Measurements from ENCODE around the gene CDC14A.
"Not testable (repeated sequence)": the region's sequence is repeated elsewhere in the genome, so short reads cannot be mapped to it uniquely, and the experiment has no call there.

CDC14A gene

DNA sequence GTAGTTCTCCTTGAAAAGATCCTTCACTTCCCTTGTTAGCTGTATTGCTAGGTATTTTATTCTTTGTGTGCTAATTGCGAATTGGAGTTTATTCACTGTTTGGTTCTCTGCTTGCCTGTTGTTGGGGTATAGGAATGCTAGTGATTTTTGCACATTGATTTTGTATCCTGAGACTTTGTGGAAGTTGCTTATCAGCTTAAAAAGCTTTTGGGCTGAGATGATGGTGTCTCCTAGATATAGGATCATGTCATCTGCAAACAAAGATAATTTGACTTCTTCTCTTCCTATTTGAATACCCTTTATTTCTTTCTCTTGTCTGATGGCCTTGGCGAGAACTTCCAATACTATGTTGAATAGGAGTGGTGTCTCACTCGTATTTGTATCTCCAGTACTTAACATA is 55.1 kb downstream of the CDC14A start:
- DNase-seq: not testable (repeated sequence)

DNA sequence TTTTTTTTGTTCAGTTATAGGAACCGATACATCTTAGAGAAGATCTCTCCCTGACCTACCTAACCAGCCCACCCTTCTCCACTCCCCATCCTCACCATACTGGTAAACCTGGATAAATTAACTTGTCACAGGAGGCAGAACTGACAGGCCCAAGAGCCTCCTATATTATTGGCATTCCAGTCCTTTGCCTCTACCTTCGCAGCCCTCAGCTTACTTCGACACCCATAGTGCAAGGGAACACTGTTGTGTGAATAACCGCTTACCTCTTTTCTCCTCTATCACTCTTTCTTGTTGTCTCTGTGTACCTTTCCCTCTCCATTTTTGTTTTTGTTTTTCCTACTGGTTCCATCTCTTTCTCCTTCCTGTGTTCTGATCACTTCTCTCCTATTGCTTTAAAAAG is 58.7 kb downstream of the CDC14A start:
- no peak for DNase-seq

DNA sequence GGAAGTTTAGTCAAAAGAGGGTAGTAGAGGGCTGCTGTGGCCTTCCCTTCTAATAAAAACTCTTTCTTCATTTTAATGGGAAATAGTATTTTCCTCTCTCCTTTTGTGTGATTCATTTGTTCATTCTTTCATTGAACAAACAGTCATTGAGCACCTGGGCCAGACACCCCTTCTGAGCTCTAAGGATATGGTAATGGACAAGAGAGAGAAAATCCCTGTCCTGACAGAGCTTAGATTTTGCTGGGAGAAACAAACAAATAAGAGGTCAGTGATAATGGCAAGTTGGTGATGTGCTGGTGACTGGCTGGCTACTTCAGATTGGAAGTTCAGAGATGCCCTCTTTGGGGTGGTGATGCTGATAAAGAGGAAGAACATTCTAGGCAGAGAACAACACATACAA is 59.3 kb downstream of the CDC14A start:
- DNase-seq: no peak

DNA sequence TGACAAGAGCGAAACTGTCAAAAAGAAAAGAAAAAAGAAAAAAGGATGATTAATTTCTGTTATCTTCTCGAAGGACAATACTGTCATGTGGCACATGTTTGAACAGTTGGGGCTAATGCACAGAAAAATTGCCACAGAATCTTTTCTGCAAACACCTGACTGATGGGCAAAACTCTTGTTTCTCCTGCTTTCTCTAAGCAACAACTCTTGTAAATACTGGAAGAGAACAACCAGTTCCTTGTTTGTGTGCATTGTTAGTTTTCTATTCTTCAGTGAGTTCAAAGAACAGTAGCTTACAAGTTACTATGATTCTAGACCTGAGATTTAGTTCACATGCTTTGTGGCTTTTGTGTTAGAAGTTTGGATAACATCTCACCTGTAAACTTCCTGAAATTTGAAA is 60.7 kb downstream of the CDC14A start:
- no peak for DNase-seq

DNA sequence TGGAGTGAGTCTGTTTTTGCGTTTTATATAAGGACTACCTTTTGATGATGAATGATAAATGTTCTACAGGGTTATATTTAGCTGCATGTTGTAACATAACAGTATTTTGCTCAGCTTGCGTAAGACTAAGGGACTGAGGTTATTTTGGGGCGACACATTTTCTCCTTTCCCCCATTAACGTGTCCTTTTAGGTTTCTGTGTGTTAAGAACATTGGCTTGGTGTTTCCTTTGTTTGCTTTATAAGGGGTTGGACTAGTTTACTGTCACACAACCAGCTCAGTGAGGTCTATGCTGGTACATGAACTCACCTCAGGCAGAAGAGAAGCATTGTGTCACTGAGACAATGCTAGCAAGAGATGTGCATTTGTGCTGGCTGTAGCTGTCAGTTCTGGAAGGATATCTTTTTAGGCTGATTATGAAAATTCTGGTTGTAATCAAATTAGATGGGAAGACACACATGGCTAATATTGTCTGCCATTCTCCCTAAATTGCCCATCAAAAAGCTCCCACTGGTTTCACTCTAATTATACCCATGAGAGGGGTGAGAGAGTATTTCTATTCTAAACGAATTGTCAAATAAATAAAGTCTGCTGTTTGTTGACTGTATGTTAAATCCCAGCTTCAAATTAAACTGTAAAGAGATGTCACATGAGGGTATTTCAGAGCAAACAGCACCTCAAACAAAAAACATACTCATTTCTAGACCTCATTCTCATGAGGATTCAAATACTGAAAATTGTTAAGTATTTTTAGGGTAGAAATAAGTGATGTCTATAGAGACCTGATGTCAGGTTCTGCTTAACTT is 62.6 kb downstream of the CDC14A start:
- no peak for DNase-seq

DNA sequence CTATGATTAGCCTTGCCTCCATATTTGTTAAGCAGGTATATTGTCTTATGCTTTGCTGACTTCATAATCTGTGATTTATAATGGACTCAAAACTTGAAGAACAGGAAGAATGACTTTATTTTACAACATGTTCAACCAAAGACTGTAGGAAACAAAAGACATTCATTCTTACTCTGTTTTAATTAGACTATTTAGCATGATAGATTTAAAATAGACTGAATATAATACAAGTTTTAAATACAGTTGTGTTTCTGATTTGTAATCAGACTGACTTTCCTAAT is 63.1 kb downstream of the CDC14A start:
- DNase-seq: no peak

DNA sequence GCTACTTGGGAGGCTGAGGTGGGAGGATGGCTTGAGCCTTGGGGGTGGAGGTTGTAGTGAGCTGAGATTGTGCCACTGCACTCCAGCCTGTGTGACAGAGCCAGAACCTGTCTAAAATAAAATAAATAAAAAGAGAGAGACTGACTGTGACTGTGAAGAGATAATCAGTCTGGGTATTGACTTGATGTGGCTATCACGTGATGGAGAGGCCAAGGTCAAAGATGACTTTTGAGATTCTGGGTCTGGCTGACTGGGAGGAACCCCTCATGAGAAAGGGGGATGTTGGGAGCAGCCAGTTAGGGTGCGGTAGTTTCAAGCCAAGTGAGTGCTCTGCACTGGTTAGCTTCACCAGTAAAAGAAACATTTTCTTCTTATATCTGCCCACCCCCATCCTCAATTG is 66.8 kb downstream of the CDC14A start:
- no peak for DNase-seq

DNA sequence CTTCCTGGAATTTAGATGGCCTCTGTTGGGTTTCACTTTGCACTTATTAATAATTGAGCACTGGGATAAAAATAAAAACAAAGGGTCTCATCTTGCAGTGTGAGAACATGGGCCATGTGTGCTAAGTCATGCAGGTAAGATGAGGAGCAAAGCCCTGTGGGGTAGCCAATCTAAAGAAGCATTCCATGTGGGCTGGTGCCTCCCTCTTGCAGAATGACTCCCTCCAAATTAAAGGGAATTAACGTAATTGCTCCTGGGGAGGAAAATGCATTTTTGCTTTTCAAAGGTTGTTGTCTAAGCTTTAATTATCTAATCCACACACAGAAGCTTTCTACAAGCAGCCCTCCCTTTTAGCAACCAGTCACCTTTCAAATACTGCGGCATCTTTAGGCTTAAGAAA is 69.8 kb downstream of the CDC14A start:
- no peak for DNase-seq

DNA sequence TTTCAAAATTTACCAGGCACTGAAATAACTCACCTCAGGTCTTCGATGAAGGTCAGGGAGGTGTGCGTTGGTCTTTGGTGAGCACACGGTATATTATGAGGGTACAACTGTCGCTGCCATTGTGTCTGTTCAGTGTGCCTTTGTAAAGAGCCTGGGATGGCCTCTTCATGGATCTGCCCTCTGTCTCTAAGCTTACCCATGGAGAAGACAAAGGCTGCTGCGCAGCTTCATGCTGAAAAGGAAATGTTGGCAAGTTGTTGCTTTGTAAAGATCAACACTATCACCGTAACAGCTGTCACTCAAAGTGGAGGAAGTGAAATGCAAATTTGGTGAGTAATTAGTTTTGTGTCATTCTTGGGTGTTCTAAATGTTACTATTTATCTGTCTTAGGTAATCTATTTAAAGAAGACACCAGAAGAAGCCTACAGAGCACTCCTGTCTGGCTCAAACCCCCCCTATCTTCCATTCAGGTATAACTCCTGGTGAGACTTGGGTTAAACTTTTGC is 71.6 kb downstream of the CDC14A start:
- no peak for DNase-seq

DNA sequence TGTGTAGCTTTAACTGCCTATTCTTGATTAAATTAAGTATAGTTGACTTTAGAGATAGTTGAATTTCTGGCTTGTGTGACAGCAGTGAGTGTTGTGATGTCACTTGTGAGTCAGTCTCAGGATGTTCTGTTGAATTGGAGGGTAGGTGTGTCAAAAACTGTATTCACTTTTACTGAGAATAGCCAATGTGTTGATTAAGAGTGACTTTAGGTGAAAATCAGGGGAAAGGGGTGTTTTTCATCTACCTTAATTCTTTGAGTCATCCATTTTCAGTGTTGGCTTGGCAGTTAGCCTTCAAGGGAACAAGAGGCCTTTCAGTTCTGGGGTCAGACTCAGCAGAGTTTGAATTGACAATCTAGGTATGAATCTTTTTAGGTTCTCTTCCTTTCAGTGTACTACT is 75.9 kb downstream of the CDC14A start:
- DNase-seq: no peak

DNA sequence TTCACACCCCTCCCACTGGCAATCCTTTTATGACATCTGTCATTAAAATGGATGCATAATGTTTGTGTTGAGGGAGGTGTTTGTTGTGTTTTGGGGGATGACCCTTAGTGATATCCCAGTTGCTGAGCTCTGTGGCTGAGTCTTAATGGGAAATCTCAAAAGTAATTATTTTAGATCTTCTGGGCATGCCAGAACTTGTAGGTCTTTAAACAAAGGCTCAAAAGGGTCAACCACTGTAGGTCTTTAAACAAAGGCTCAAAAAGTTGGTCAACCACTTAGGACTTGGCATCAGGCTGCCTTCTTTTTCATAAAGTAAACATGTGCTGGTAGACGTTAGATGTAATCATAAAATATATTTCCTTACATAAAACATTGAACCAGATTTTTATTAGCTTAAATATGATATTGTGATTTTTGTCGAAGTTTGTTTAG is 78.0 kb downstream of the CDC14A start:
- no peak for DNase-seq

DNA sequence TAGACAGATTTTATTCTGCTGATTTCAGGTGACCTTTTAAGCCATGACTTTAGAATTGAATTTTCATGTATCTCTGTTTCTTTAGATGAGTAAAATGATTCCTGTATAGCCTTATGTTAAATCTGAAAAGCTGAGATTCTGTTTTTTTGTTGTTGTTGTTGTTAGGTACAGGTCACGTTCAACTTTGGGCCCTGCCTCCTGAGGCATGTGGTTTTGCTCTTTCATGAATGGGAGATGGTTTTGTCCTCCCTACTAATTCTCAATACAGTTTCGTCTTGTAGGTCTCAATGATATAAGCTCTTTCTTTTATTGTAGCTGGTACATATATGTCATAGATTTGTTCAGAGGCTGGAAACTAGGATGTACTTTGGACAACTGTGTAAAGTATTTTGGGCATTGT is 79.6 kb downstream of the CDC14A start:
- DNase-seq: no peak

DNA sequence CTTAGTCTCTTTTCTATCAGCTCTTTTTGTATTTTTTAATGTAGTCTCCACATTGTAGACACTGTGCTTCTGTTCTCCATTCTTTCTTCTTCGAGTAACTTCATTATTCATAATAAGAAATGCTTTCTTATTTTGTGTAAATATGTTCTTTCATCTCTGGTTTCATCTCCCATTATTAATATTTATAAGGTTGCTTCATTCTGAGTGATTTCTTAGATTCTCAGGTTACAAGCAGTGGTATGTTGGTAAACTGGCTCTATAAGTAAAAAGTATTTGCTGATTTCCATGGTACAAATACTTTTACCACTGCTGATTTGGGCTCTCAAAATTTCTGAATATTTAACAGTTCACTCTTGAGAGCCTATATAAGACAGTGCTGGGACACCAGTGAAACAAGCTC is 81.3 kb downstream of the CDC14A start:
- DNase-seq: no peak

DNA sequence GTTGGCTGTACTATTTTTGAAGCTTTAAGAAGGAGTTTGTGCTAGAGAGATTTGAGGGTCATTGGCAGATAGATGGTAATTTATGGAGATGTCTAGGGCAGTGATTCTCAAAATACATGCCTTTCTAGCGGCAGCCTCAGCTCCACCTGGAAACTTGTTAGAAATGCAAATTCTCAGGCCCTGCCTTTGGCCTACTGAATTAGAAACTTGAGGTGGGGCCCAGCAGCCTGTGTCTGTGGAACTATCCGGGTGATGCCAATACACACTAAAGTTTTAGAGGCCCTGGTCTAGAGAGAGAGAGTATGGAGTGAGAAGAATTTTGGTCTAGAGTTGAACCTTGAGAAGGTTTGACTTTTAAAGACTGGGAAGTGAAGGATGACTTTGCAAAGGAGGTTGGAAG is 82.5 kb downstream of the CDC14A start:
- DNase-seq: no peak

DNA sequence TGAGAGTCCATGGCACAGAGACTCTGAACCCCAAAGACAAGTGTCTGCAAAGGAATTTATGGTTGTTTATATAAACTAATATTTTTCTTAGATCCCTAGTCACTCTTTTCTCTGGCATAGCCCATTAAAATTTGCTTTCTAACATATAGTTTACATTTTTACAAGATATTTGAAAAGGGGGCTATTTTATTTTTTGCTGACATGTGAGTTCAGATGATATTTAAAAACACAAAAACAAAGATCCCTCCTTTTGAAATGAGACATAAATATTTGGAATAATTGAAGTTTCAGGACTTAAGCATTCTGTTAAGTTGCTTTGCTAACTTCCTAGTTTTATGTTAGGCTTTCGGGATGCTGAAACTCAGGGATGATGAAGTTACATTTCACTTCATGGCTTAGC is 86.1 kb downstream of the CDC14A start:
- no peak for DNase-seq

DNA sequence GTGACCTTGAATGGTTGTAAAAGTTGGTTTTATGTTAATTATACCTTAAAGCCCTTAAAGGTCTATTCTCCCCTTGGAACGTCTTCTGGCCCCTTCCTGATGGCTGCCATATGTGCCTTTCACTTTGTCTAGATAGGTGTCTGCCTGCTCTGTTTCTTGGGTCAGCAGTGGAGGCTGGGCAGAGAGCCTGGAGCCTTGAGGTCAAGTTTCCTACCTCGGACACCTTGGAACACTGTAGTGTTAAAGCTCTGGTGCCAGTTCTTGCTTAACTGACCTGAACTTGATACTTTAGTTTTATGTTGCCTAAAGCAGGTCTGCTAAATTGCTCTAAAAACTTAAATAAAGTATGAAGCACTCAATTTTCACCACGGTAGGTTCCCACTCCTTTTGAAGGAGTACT is 86.5 kb downstream of the CDC14A start:
- no peak for DNase-seq

DNA sequence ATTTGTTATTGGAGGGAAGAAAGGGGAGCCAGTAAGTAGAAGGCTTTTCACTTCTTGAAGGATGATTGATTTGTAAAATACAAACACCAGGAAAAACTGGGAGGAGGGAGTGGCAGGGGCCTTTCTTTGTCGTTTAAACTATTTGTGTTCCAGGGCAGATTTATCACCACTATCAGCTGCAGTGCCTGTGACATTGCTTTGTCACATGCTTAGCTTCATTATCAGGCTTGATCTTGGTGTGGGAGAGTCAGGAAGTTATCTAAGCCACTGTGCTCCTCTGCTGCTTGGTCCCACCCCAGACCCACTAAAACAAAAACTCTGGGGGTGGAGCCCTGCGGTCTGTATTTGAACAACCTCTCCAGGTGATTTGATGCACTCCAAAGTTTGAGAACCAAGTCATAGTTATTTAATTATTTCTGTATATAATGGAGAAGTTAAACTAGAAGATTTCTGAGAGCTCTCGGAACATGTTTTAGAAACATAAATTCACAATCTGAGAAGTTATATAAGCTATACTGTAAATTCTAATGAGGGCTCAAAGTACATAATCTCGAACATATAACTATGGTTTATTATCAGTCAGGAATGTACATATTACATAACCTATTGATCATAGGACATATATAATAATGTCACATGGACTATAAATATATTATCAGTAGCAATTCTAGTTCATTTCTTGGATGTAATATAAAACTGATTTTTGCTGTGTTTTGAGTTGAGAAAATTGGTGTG is 87.9 kb downstream of the CDC14A start:
- DNase-seq: no peak

DNA sequence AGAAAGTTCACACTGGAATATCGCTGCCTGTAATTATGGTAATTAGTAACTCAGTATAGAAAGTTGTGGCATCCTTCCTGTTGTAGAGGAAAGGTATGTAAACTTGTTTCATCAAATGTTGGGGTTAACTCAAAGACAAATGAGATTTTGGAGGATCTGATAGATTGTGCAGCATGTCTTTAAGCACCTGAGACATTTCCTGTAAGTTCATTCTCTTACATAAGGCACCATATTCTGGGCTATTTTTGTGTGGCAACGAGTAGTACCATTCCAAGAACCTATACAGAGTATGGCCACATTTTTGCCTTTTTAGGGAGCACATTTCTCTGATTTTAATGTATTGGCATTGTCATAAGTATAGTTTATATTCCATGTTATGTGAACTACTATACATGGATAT is 88.8 kb downstream of the CDC14A start:
- no peak for DNase-seq

DNA sequence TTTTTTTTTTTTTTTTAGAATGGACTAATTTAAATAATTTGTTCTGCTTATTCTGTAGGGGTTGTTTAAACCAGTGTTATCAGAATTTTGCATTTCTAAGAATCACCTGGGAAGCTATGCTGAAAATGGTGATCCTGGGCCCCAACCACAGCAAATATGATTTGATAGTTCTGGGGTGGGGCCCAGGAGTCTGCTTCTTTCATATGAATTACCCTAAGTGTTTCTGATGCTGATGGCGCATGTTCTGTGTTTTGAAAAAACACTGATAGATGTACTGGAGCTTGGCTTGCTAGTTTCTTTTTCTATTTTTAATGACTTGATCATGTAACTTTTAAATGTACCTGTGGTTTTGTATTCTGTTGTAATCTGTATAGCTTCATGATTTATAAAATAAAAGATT is 89.3 kb downstream of the CDC14A start:
- DNase-seq: no peak

DNA sequence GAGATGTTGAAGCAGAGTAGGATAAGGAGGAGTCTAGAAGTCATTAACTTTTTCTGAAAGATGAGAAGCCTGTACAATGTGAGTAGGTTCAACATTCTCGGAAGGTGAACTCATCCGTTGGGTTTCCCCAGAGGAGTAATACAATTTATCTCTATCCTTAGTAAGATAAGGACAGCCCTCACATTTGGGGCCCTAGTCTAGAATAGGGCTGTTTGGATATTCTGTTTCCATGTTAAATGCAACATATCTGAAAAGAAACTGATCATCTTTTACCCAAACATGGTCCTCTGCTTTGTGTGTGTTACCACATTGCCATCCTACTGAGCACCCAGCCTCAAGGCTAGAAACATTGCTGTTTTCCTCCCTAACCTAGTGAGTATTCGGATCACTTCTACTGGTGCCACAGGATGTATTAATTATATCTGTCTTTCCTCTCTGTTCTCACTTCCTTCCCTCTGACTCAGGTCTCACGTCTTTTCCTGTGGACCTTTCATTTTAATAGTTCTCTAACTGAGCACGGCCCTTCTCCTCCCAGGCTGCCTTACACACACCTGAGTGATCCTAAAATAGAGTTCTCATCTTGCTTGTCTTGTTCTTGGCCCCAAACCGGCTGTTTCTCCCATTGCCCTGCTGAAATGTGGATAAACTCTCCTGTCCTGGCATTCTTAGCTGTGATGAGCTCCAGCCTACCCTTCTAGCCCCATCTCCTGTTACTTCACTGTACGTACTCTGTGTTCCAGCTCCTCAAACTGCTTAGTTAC is 91.7 kb downstream of the CDC14A start:
- DNase-seq: no peak

DNA sequence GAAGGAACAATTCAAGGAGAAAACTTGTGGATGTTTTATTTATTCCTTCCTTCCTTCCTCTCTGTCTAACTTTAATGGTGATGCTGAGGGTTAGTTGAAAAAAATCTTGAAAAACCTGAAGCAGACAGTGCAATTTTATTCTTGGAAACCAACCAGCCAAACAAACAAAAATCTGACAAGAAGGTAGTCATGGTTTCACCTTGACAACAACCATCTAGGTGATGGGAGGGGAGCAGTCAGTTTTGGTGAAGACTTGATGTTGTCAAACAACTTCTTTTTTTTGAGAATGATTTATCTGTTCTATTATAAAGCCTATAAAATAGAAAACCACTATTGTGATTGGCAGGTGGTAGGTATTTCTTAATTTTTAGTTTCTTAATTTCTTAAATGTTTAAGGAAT is 93.3 kb downstream of the CDC14A start:
- no peak for DNase-seq

DNA sequence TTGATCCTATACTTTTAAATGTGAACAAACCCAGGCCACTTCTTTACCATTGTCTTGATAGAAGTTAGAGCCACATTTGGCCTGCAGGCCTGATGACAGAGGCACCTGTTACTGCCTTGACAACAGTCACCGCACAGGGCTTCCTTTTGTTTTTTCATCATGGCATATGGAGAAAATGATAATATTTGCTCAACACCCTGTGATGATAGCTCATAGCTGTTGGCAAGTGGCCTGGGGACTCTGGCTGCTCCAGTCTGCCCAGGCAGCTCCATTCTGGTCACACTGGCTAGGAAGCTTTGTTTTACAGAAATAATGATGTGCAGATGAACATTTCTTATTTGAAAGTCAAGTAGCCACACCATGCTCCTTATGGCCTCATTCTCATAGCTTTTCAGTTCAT is 96.1 kb downstream of the CDC14A start:
- no peak for DNase-seq

DNA sequence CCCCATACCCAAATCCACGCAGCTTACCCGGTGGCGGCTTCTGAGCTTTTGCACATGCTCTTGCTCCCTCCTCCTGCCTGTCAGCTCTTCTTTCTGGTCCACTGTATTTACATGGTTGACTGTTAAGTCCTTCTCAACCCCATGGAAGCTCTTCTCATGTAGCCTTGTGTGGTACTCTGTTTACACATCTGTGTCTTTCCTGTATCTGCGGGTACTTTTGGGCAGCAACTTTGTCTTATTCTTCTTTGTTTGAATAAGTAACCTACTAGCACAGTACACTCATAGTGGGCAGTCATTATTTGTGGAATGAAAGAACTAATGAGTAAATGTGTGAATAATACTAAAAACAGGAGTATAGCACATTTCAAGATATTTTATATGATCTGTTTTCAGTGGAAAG is 97.2 kb downstream of the CDC14A start:
- DNase-seq: no peak

DNA sequence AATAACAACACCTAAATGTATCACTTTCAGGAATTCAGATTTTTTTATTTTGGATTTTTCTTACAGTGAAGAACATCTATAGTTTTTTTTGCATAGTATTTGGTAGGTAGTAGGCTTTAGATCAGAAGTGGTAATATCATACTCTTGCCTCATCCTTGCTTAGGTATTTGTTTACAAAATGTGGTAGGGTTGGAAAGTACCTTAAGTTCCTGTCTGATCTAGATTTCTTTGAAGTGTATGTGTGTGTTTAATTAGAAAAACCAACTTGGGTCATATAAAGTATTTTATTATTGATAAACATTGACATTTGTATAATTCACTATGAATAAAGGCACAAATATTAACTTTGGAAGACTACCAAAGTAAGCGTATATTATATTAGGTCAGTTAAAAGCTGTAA is 100.3 kb downstream of the CDC14A start:
- no peak for DNase-seq
